Measurements from ENCODE around the gene MYLK4. TPM values are rescaled to one million over a fixed set of nuclear protein-coding genes. Genes with fewer than 3 reads are reported as not detected.
A peak's percentile ranks its signal among the peaks of the same experiment; 100 is the strongest.

MYLK4 gene
- total RNA-seq, 1 experiment from 2014 or later, result 1.6 TPM

DNA sequence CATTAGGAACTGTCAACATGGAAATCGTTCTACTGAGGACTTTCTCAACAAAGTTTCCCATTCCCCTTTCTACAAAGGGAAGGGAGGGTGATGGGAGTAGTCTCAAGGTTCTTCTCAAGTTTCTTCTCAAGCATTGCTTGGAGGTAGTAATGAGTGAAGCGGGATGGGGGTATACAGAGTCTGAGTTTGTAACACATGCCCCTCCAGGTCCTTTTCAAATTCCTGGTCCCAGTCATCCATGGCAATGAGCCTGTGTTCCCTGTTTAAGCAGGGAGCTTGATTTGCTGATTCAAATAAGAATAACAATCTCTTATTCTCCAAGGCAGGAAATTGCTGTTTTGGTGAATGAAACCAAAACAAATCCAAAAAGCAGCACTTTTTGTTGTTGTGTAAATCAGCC lies 45.5 kb downstream of the MYLK4 start:
- no peaks in the 10 kb centered on the region for H3K4me1 ChIP-seq (replicated peaks; ENCODE audit: insufficient read depth)
- no peaks in the 10 kb centered on the region for H4K20me1 ChIP-seq (ENCODE audit: insufficient read depth)
- CTCF ChIA-PET, result interaction anchor here (0.6 kb wide), 1 partner anchor 343 kb away, joined by 7 read pairs; no protein-coding TSS in a partner anchor
- no peak overlapping the region for H3K4me2 ChIP-seq
- no peak for DNase-seq
- TF ChIP-seq EZH2 (IDR thresholded peaks at IDR 0.05; ENCODE audit: low read depth), result no peak
- no peak for TF ChIP-seq CTCF (conservative IDR thresholded peaks at IDR 0.05)
- H3K9me2 ChIP-seq (ENCODE audit: insufficient read depth), result no peaks in the 10 kb centered on the region
- H3K36me3 ChIP-seq (ENCODE audit: low read depth), result no peaks in the 10 kb centered on the region
- H3K4me3 ChIP-seq, result no peak overlapping the region
- no peaks in the 10 kb centered on the region for H3F3A ChIP-seq (ENCODE audit: insufficient read depth, low read depth)
- H3K27me3 ChIP-seq (ENCODE audit: insufficient read depth, low read depth), result no peaks in the 10 kb centered on the region
- no peaks in the 10 kb centered on the region for H3K9me3 ChIP-seq (ENCODE audit: insufficient read depth, low read depth)
- no peak overlapping the region for H3K27ac ChIP-seq
- H2AFZ ChIP-seq, result no peak overlapping the region
- no peaks in the 10 kb centered on the region for H3K79me2 ChIP-seq (ENCODE audit: low read depth)
- POLR2A ChIA-PET (ENCODE audit: unreplicated experiment), result no interaction called here
- intact Hi-C loops (cut with micrococcal nuclease; ENCODE audit: unreplicated experiment), result no loop called here
- BruUV-seq (replicated peaks), result no TSS peak

GRCh38 chr6:2697291-2697690 lies 53.4 kb downstream of the MYLK4 start:
- ChIA-PET POLR2A (ENCODE audit: unreplicated experiment) (no interaction called here), CTCF (no interaction called here)
- Histone ChIP-seq H4K20me1 (ENCODE audit: insufficient read depth) (no peaks in the 10 kb centered on the region), H3F3A (ENCODE audit: insufficient read depth, low read depth) (no peaks in the 10 kb centered on the region), H3K9me3 (ENCODE audit: insufficient read depth, low read depth) (no peaks in the 10 kb centered on the region), H3K27me3 (ENCODE audit: insufficient read depth, low read depth) (no peaks in the 10 kb centered on the region), H3K27ac (no peak overlapping the region), H3K4me2 (no peak overlapping the region), H3K4me1 (replicated peaks; ENCODE audit: insufficient read depth) (no peaks in the 10 kb centered on the region), H2AFZ (no peak overlapping the region), H3K9me2 (ENCODE audit: insufficient read depth) (no peaks in the 10 kb centered on the region), H3K4me3 (no peak overlapping the region), H3K36me3 (ENCODE audit: low read depth) (no peaks in the 10 kb centered on the region), H3K79me2 (ENCODE audit: low read depth) (no peaks in the 10 kb centered on the region)
- intact Hi-C loops (cut with micrococcal nuclease; ENCODE audit: unreplicated experiment), result loop anchor here (10.0 kb wide), 1 partner anchor 242 kb away; no protein-coding TSS in a partner anchor
- BruUV-seq (replicated peaks), result no TSS peak
- no peak for DNase-seq
- TF ChIP-seq EZH2 (IDR thresholded peaks at IDR 0.05; ENCODE audit: low read depth) (no peak), CTCF (conservative IDR thresholded peaks at IDR 0.05) (no peak)

DNA sequence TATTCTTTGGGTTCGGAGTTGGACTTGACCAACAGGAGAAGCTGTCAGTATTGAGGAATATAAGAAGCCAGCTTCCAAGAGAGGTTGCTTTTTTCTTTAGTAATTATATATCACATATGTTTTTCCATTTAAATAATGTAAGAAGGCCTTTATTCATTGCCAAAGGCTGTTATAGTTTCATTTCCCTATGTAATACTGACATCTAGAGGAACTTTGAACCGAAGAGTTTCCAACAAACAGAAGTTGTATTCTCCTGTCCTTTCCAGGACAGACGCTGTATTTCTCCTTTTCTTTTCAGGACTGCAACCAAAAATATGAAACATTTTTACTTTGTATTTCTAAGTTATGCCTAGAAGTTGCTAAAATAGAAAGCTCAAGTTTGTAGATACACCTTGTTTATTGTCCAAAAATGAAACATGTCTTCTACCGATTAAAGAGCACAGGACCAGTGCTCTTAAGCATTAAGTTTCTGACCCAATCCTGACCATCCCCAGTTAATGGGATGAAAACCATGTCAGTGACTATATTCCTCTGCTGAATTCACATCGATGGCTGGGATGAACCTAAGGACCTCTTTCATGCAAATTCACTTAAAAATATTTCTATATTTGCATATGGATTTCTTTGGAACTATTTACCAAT lies 55.1 kb downstream of the MYLK4 start:
- Histone ChIP-seq H3K9me3 (ENCODE audit: insufficient read depth, low read depth) (no peaks in the 10 kb centered on the region), H3F3A (ENCODE audit: insufficient read depth, low read depth) (no peaks in the 10 kb centered on the region), H3K79me2 (ENCODE audit: low read depth) (no peaks in the 10 kb centered on the region), H3K9me2 (ENCODE audit: insufficient read depth) (no peaks in the 10 kb centered on the region), H3K4me2 (no peak overlapping the region), H2AFZ (no peak overlapping the region), H4K20me1 (ENCODE audit: insufficient read depth) (no peaks in the 10 kb centered on the region), H3K4me1 (replicated peaks; ENCODE audit: insufficient read depth) (no peaks in the 10 kb centered on the region), H3K36me3 (ENCODE audit: low read depth) (no peaks in the 10 kb centered on the region), H3K27ac (no peak overlapping the region), H3K4me3 (no peak overlapping the region), H3K27me3 (ENCODE audit: insufficient read depth, low read depth) (no peaks in the 10 kb centered on the region)
- CTCF ChIA-PET, result no interaction called here
- intact Hi-C loops (cut with micrococcal nuclease; ENCODE audit: unreplicated experiment), result loop anchor here (1.0 to 10.0 kb wide), 2 partner anchors 241 to 1099 kb away; no protein-coding TSS in a partner anchor
- TF ChIP-seq CTCF (conservative IDR thresholded peaks at IDR 0.05) (peak; percentile 47), EZH2 (IDR thresholded peaks at IDR 0.05; ENCODE audit: low read depth) (no peak)
- BruUV-seq (replicated peaks), result no TSS peak
- POLR2A ChIA-PET (ENCODE audit: unreplicated experiment), result no interaction called here
- DNase-seq, result no peak
